Activated T-cell treated with anti-CD3 and anti-CD28 coated beads for 4 hours (primary cell): ENCODE measurements around the gene IL1RAPL1.
"Not testable (repeated sequence)": the region's sequence is repeated elsewhere in the genome, so short reads cannot be mapped to it uniquely, and the experiment has no call there.

Experiments
- DNase-seq: peaks from one replicate; pipeline ENCODE4 v3.0.0-alpha.2; 2020

The IL1RAPL1 gene

GRCh38 chrX:28638775-28639174, 51.5 kb downstream of the IL1RAPL1 start:
- DNase-seq, result no peak

GRCh38 chrX:28639451-28639850, 52.2 kb downstream of the IL1RAPL1 start:
- DNase-seq, result no peak

- DNase-seq, result no peak
These were observed 62.3 kb downstream of the IL1RAPL1 start for GRCh38 chrX:28649541-28649940.

GRCh38 chrX:28651186-28651585, 63.9 kb downstream of the IL1RAPL1 start:
- no peak for DNase-seq

- DNase-seq, result no peak
These were observed 72.0 kb downstream of the IL1RAPL1 start for GRCh38 chrX:28659269-28659668.

GRCh38 chrX:28665778-28666177, 78.5 kb downstream of the IL1RAPL1 start:
- no peak for DNase-seq

GRCh38 chrX:28668303-28668702, 81.1 kb downstream of the IL1RAPL1 start:
- no peak for DNase-seq

- no peak for DNase-seq
These were observed 81.7 kb downstream of the IL1RAPL1 start for GRCh38 chrX:28668957-28669356.

- no peak for DNase-seq
These were observed 82.8 kb downstream of the IL1RAPL1 start for GRCh38 chrX:28670074-28670473.

- DNase-seq, result no peak
These were observed 87.9 kb downstream of the IL1RAPL1 start for GRCh38 chrX:28675173-28675572.

GRCh38 chrX:28693101-28693500, 105.9 kb downstream of the IL1RAPL1 start:
- no peak for DNase-seq

- DNase-seq, result no peak
These were observed 110.5 kb downstream of the IL1RAPL1 start for GRCh38 chrX:28697732-28698131.

- DNase-seq, result no peak
These were observed 114.0 kb downstream of the IL1RAPL1 start for GRCh38 chrX:28701222-28701621.

- no peak for DNase-seq
These were observed 119.7 kb downstream of the IL1RAPL1 start for GRCh38 chrX:28706964-28707363.

- no peak for DNase-seq
These were observed 122.2 kb downstream of the IL1RAPL1 start for GRCh38 chrX:28709421-28709820.

GRCh38 chrX:28717864-28718263, 130.6 kb downstream of the IL1RAPL1 start:
- DNase-seq, result no peak

- DNase-seq, result no peak
These were observed 131.2 kb downstream of the IL1RAPL1 start for GRCh38 chrX:28718450-28718849.

GRCh38 chrX:28719620-28720019, 132.4 kb downstream of the IL1RAPL1 start:
- DNase-seq, result no peak

- no peak for DNase-seq
These were observed 165.1 kb downstream of the IL1RAPL1 start for GRCh38 chrX:28752330-28752729.

GRCh38 chrX:28756175-28756574, 168.9 kb downstream of the IL1RAPL1 start:
- DNase-seq, result no peak

GRCh38 chrX:28756647-28757046, 169.4 kb downstream of the IL1RAPL1 start:
- DNase-seq, result no peak

GRCh38 chrX:28757290-28757689, 170.0 kb downstream of the IL1RAPL1 start:
- DNase-seq, result no peak

GRCh38 chrX:28766561-28766960, 179.3 kb downstream of the IL1RAPL1 start:
- DNase-seq, result not testable (repeated sequence)

- DNase-seq, result no peak
These were observed 186.6 kb downstream of the IL1RAPL1 start for GRCh38 chrX:28773807-28774206.

GRCh38 chrX:28787206-28787605, 200.0 kb downstream of the IL1RAPL1 start:
- DNase-seq, result no peak

- not testable (repeated sequence) for DNase-seq
These were observed 213.4 kb downstream of the IL1RAPL1 start for GRCh38 chrX:28800671-28801070.
